Neural progenitor cell (in vitro differentiated cells): ENCODE data around the gene CPA4. TPM values are rescaled to one million over a fixed set of nuclear protein-coding genes. Genes with fewer than 3 reads are reported as not detected.

Experiments
- DNase-seq: peaks from one replicate; pipeline ENCODE4 v3.0.0-alpha.2; 2016; ENCODE audit warnings: low spot score
- H2AFZ ChIP-seq: fragments of 200-600 bp; sonication (generic); replicated peaks from 2 replicates; pipeline ENCODE4 v1.6.1; 2016; ENCODE audit warnings: antibody characterized with exemption
- H3F3A ChIP-seq: fragments of 200-600 bp; sonication (generic); 2 replicates; pipeline ENCODE4 v1.6.1; 2016; ENCODE audit warnings: antibody characterized with exemption, low read depth
- H3K27ac ChIP-seq: fragments of 200-600 bp; sonication (generic); 2 replicates; pipeline ENCODE4 v1.5.1; 2016; ENCODE audit warnings: mild to moderate bottlenecking
- H3K27me3 ChIP-seq: fragments of 200-600 bp; sonication (generic); 2 replicates; pipeline ENCODE4 v1.6.1; 2016; ENCODE audit warnings: mild to moderate bottlenecking, moderate library complexity
- H3K36me3 ChIP-seq: fragments of 200-600 bp; sonication (generic); 2 replicates; pipeline ENCODE4 v1.5.1; 2016
- H3K4me1 ChIP-seq: fragments of 200-600 bp; sonication (generic); 2 replicates; pipeline ENCODE4 v1.6.1; 2016; ENCODE audit warnings: mixed run types
- H3K4me2 ChIP-seq: fragments of 200-600 bp; sonication (generic); 2 replicates; pipeline ENCODE4 v1.6.1; 2016
- H3K4me3 ChIP-seq: fragments of 200-600 bp; sonication (generic); 2 replicates; pipeline ENCODE4 v1.5.1; 2016
- H3K79me2 ChIP-seq: fragments of 200-600 bp; sonication (generic); 2 replicates; pipeline ENCODE4 v1.6.1; 2016; ENCODE audit warnings: low read depth
- H3K9ac ChIP-seq: fragments of 200-600 bp; sonication (generic); 2 replicates; pipeline ENCODE4 v1.6.1; 2016
- H3K9me3 ChIP-seq: fragments of 200-600 bp; sonication (generic); 2 replicates; pipeline ENCODE4 v1.5.1; 2016; ENCODE audit warnings: low read depth
- H4K20me1 ChIP-seq: fragments of 200-600 bp; sonication (generic); 2 replicates; pipeline ENCODE4 v1.6.1; 2016; ENCODE audit warnings: low read depth
- H3K27ac Mint-ChIP-seq: 3 replicates; pipeline ENCODE4 v1.8.0; 2021; ENCODE audit warnings: mixed read lengths
- H3K27me3 Mint-ChIP-seq: 2 replicates; pipeline ENCODE4 v1.8.0; 2022; ENCODE audit warnings: low read depth, mild to moderate bottlenecking, inconsistent platforms, moderate library complexity, mixed read lengths; ENCODE audit not compliant: insufficient read depth
- H3K36me3 Mint-ChIP-seq: 3 replicates; pipeline ENCODE4 v1.8.0; 2021; ENCODE audit warnings: mixed read lengths
- H3K4me1 Mint-ChIP-seq: 3 replicates; pipeline ENCODE4 v1.8.0; 2021; ENCODE audit warnings: mixed read lengths
- H3K4me3 Mint-ChIP-seq: 3 replicates; pipeline ENCODE4 v1.8.0; 2021; ENCODE audit warnings: mild to moderate bottlenecking, moderate library complexity, mixed read lengths
- H3K9me3 Mint-ChIP-seq: 3 replicates; pipeline ENCODE4 v1.8.0; 2020; ENCODE audit warnings: mixed read lengths
- CTCF ChIP-seq: fragments of 200-600 bp; sonication (generic); IDR thresholded peaks from 2 replicates; pipeline ENCODE4 v1.5.1; 2017; ENCODE audit warnings: antibody characterized with exemption, mild to moderate bottlenecking
- EZH2 ChIP-seq: fragments of 200-600 bp; sonication (generic); IDR thresholded peaks from 2 replicates; pipeline ENCODE4 v1.6.1; 2017; ENCODE audit warnings: antibody characterized with exemption, mild to moderate bottlenecking, moderate library complexity
- EZH2phosphoT487 ChIP-seq: fragments of 200-600 bp; sonication (generic); IDR thresholded peaks from 2 replicates; pipeline ENCODE4 v1.6.1; 2017; ENCODE audit warnings: antibody characterized with exemption
- total RNA-seq: library from RNA; depleted of rRNA; stranded (reverse); fragments of >200 nt; gene quantifications from 2 replicates; pipeline ENCODE4 v1.2.3, GENCODE V29; 2015; ENCODE audit warnings: low replicate concordance

CPA4 gene
- total RNA-seq, 1 donor from 2014 or later = not detected

GRCh38 chr7:130273933-130274255 is 19.1 kb upstream of the CPA4 start:
- DNase-seq = peak; percentile 48
- no peak for TF ChIP-seq EZH2
- no peak for TF ChIP-seq EZH2phosphoT487
- TF ChIP-seq CTCF = no peak
- peak overlapping the region; percentile 99 for H3K27ac Mint-ChIP-seq
- Histone ChIP-seq H3K79me2 (no peaks in the 10 kb centered on the region), H3K27me3 (no peaks in the 10 kb centered on the region), H3K27ac (peak overlapping the region; percentile 85), H3K9me3 (no peaks in the 10 kb centered on the region), H3K36me3 (no peaks in the 10 kb centered on the region), H3F3A (peaks cover 34% of the 10 kb centered on the region), H3K4me3 (peak overlapping the region; percentile 30), H3K9ac (no peak overlapping the region), H3K4me2 (peak overlapping the region; percentile 71), H3K4me1 (peaks cover 43% of the 10 kb centered on the region), H2AFZ (no peak overlapping the region), H4K20me1 (no peaks in the 10 kb centered on the region)
- H3K4me3 Mint-ChIP-seq = peak overlapping the region; percentile 74
- H3K27me3 Mint-ChIP-seq = peaks cover 6% of the 10 kb centered on the region
- H3K9me3 Mint-ChIP-seq = peaks cover 11% of the 10 kb centered on the region
- H3K4me1 Mint-ChIP-seq = peaks cover 76% of the 10 kb centered on the region
- no peaks in the 10 kb centered on the region for H3K36me3 Mint-ChIP-seq

- Histone ChIP-seq H3K4me3 (peak overlapping the region; percentile 30), H2AFZ (no peak overlapping the region), H3K9me3 (no peaks in the 10 kb centered on the region), H3K27ac (peak overlapping the region; percentile 85), H3K9ac (no peak overlapping the region), H3K4me2 (peak overlapping the region; percentile 71), H3K27me3 (no peaks in the 10 kb centered on the region), H3F3A (peaks cover 34% of the 10 kb centered on the region), H4K20me1 (no peaks in the 10 kb centered on the region), H3K4me1 (peaks cover 43% of the 10 kb centered on the region), H3K36me3 (no peaks in the 10 kb centered on the region), H3K79me2 (no peaks in the 10 kb centered on the region)
- Mint-ChIP-seq H3K4me1 (peaks cover 76% of the 10 kb centered on the region), H3K36me3 (no peaks in the 10 kb centered on the region), H3K27ac (peak overlapping the region; percentile 99), H3K9me3 (peaks cover 12% of the 10 kb centered on the region), H3K27me3 (peaks cover 6% of the 10 kb centered on the region), H3K4me3 (peak overlapping the region; percentile 74)
- no peak for DNase-seq
- TF ChIP-seq EZH2phosphoT487 = no peak
- TF ChIP-seq CTCF = no peak
- TF ChIP-seq EZH2 = no peak
Measured at GRCh38 chr7:130274296-130274695, 18.7 kb upstream of the CPA4 start.

- TF ChIP-seq EZH2phosphoT487 (no peak), CTCF (no peak), EZH2 (no peak)
- Histone ChIP-seq H3K4me2 (peak overlapping the region; percentile 71), H3F3A (peaks cover 34% of the 10 kb centered on the region), H3K4me1 (peaks cover 43% of the 10 kb centered on the region), H4K20me1 (no peaks in the 10 kb centered on the region), H3K36me3 (no peaks in the 10 kb centered on the region), H3K9ac (no peak overlapping the region), H3K4me3 (no peak overlapping the region), H3K9me3 (no peaks in the 10 kb centered on the region), H2AFZ (peak overlapping the region; percentile 73), H3K27me3 (no peaks in the 10 kb centered on the region), H3K27ac (peak overlapping the region; percentile 85), H3K79me2 (no peaks in the 10 kb centered on the region)
- no peaks in the 10 kb centered on the region for H3K36me3 Mint-ChIP-seq
- H3K27me3 Mint-ChIP-seq = peaks cover 6% of the 10 kb centered on the region
- H3K9me3 Mint-ChIP-seq = peaks cover 11% of the 10 kb centered on the region
- H3K4me1 Mint-ChIP-seq = peaks cover 71% of the 10 kb centered on the region
- H3K4me3 Mint-ChIP-seq = peak overlapping the region; percentile 70
- peak overlapping the region; percentile 96 for H3K27ac Mint-ChIP-seq
- peak; percentile 61 for DNase-seq
Measured at GRCh38 chr7:130274983-130275591, 17.9 kb upstream of the CPA4 start.
